Measurements from ENCODE around the gene CCDC73.
A peak's percentile ranks its signal among the peaks of the same experiment; 100 is the strongest.
"Not testable (repeated sequence)": the region's sequence is repeated elsewhere in the genome, so short reads cannot be mapped to it uniquely, and the experiment has no call there.

Gene CCDC73

DNA sequence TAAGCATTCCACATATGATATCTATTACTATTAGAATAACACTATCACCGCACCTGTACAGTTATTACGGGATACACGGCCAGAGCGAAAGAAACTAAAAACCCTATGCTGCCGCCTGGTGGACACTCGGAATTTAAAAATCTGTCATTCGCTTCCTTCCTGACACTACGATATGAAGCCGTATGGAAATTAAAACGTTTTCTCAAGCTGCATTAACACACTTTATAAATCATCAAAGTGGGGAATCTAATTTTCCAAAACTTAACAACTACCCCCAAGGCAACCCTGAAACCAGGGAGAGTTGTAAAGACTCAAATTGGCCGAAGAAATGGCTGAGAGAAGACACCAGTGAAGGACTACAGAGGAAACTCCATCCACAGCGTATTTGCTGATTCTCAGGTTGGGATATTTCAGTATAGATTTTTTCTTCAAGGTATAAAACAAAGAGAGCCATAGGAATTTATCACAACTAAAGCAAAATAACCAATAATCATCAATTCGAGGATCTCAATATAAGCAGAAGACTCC, 1.4 kb downstream of the CCDC73 start:
- DNase-seq = peak; percentile 47

DNA sequence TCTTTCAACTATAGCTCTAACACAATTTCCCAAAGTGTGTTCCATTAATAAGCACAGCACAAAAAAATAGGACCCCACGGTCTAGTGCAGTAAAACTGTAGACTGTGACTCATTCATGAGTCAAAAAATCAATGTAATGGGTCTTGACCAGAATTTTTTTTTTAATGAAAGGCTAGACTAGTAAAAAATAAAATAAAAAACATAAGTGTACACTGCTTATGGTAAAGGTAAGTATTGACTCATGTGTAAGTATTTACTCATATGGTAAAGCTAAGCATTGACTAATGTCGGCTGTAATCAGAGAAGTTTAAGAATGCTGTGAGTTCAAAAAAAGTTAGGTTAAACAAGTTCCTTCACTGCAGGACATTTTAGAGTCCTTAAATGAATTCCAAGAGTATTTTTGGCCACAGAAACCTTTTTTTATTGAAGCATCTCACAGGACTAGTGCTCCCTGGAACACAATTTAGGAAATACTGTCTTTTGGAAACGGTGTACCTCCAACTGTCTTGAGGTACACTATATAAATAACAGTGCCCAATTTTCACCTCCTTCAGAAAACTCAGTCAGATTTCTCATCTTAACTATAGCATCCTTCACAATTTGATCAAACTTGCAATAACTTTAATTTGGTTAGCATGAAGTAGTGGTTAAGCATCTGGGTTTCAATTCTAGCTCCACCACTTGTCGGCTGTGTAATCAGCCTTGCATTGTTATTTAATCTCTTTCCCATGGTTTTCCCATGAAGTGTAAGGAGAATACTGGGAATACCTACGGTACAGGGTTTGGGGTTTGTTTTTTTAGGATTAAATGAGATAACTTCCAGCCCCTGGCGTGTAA, 2.1 kb downstream of the CCDC73 start:
- no peak for DNase-seq

DNA sequence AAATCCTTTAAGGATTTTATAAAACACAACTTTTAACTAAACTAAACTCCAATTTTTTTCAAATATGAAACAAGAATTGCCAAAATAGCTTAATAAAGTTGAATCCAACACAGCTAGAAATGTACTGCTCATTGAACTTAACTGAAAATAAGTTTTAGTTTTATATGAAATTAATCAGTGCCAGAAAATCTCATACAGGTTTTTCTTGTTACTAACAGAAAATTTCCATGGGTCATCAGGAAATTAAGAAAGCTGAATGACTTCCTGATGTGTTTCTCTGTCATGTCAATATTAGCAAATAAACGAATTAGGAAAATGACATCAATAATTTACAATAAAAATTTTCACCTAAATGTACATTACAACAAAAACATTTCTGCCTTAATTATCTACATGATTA, 3.5 kb downstream of the CCDC73 start:
- DNase-seq = no peak

DNA sequence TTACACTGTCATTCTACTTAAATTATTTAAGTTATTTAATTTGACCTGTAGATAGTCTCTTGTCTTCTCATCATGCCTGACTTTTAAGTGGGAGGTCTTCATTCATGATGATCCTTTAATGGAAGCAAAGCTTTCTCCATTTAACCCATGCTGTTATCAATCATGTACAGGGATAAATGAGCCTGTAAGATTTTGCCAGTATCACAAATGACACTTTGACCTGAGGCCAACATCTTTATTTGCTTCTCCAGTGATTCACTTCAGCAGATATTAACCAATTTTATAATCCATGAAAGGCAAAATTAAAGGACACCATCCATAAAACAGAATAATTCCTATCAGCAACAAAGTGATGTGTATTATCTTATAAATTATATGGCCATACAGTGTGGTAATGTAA, 7.7 kb downstream of the CCDC73 start:
- DNase-seq = no peak

DNA sequence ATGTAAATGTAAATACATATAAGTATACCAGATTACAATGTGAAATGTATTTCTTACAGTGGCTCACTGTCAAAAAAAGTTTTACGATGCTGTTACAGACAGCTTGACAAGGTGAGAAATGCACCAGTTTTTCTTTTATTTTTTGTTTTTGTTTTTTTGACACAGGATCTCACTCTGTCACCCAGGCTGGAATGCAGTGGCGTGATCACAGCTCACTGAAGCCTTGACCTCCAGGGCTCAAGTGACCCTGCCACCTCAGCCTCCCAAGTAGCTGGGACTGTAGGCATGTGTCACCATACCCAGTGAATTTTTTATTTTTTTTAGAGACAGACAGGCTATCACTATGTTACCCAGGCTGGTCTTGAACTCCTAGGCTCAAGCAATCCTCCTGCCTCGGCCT, 9.2 kb downstream of the CCDC73 start:
- no peak for DNase-seq

DNA sequence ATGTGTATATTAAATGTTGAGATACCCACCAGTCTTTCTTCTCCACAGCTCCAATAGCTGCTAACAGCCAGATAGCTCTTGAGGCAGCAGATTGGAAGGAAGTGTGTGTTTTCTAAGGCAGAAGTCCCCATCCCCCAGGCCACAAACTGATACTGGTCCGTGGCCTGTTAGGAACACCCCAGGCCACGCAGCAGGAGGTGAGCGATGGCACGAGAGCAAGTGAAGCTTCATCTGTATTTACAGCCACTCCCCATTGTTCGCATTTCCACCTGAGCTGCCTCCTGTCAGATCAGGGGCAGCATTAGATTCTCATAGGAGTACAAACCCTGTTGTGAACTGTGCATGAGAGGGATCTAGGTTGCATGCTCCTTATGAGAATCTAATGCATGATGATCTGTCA, 12.7 kb downstream of the CCDC73 start:
- no peak for DNase-seq

DNA sequence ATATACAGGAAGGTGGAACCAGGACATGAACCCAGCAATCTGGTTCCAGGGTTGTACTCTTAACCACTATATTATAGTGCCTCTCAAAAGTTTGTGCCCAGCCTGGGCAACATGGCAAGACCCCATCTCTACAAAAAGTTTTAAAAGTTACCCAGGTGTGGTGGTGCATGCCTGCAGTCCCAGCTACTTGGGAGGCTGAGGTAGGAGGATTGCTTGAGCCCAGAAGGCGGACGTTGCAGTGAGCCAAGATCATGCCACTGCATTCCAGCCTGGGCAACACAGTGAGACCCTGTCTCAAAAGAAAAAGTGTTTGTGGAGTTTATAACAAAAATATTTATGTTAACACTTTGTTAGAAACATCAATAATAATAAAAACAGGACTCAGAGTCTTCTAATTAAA, 13.6 kb downstream of the CCDC73 start:
- DNase-seq = not testable (repeated sequence)

DNA sequence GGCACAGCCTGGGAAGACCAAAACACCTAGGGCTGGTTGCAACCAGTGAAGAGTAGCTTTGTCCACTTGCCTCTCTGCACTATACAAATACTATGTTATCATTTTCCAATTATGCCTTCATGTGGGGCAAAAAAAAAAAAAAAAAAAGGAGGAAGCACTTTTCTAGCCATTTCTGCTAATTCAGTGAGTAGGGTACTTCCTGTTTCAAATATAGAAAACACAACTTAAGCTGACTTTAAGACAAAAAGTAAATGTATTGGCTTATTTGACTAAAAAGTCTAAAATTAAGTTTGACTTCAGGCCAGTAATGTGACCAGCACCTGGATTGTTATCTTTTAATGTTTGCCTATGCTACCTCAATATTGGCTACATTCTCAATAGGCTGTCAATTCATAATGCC, 15.3 kb downstream of the CCDC73 start:
- no peak for DNase-seq

DNA sequence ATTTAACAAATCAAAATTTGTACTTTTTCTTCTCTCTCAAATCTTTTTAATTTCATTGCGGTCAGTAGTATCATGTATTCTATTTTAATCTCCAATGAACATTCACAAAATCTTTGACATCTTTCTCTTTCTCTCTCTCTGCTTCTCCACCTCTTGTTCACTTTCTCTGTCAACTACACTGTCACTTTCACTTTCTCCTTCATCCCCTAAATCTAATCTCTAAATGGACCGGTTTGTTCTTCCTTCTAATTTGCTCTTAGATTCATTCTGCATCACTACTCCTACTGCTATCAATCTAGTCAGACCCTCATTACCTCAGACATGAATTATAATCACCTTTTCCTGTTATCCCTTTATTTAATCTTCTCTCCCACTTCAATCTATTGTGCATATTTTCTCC, 18.6 kb downstream of the CCDC73 start:
- no peak for DNase-seq

DNA sequence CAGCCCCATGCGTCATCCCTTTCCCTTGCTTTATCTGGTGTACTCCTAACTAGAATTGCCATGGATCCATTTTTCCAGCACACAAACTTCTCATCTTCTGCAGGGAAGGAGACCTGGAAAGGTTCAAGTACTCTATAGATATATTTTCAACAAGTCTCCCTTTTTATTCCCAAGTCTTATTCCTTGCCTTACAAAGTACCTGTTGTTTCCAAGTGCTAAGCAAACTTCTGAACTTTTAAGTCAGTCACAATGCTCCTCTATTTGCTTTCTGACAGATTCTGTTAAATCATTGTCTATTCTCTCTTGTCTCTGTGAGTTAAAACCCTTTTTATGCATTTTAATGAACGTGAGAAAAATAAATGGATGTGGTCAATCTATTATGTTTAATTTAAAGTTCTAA, 20.4 kb downstream of the CCDC73 start:
- no peak for DNase-seq

DNA sequence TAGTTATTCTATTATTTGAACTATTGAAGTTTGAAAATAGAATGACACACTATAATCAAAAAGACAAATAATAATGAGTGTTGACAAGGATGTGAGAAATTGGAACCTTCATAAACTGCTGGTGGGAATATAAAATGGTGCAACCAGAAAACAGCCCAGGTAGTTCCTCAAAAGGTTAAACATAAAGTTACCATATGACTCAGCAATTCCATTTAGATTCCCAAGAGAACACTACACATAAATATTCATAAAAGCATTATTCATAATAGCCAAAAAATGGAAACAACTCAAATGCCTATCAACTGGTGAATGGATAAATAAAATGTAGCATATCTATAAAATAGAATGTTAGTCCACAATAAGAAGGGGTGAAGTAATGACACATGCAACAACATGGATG, 21.7 kb downstream of the CCDC73 start:
- no peak for DNase-seq

DNA sequence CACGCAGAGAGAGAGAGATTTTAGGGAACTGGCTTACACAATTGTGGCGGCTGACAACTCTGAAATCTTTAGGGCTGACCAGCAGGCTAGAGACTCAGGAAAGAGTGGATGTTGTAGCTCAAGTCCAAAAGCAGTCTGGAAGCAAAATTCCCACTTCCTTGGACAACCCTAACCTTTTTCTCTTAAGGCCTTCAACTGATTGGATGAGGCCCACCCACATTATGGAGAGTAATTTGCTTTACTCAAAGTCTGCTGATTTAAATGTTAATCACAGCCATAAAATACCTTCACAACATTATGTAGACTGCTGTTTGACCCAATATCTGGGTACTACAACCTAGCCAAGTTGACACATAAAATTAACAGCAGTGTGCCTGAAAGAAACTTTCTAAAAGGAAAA, 32.7 kb downstream of the CCDC73 start:
- DNase-seq = not testable (repeated sequence)

DNA sequence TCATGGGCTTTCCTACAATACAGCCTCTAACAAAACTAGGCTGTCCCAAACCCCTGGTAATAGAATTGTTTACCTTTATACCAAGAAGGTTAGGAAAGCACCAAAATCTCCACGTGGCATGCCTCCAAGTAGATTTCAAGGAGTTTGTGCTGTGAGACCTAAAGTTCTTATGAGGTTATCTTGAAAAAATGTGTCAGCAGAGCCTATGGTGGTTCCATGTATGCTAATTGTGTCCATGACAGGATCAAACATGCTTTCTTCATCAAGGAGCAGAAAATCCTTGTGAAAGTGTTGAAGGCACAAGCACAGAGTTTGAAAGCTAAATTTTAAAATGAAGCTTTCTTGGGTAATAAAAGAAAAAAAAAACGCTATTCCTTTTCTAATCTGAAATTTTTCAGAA, 36.2 kb downstream of the CCDC73 start:
- DNase-seq = no peak

DNA sequence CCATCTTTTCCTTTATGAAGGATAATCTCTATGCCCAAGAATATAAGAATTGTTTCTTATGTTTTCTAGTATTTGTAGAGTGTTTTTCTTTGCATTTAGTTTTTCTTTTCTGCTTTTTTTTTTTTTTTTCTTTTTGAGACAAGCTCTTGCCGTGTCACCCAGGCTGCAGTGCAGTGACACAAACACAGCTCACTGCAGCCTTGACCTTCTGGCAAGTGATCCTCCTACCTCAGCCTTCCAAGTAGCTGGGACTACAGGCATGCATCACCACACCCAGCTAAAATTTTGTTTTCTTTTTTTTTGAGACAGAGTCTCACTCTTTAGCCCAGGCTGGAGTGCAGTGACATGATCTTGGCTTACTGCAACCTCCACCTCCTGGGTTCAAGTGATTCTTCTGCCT, 41.3 kb downstream of the CCDC73 start:
- not testable (repeated sequence) for DNase-seq

DNA sequence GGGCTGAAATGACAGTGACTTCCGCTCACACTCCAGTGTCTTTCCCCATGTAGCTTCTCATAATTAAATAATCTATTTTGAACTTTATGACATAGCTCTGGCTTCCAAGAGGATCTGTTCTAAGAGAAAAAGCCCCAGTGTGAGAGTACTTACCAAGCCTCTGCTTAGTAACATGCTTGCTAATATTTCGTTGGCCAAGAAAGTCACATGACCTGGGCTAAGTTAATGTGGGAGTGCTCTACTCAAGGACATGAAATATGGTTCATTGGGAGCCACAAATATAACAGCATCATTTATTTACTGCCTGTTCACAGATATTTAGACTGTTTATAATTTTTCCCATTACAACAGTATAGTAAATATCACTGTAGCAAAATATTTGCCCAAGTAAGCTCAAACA, 42.5 kb downstream of the CCDC73 start:
- DNase-seq = no peak

DNA sequence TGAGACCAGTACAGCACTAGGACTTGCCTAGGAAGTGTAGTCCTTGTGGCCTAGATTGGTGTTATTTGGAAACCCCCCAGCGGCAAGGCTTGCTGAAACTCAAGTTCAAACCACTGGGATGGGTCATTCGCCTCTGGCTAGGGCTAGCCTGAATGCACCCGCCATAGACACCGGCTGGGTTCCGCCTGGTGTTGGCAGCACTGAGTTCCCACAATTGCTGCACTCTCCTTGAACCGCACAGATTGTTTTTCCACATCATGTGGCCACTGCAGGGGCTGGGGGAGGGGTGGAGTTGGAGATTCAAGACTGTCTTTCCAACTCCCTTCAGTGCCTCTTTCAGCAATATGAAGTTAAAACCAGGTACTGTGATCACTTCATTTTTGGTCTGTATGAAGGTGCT, 43.1 kb downstream of the CCDC73 start:
- no peak for DNase-seq

DNA sequence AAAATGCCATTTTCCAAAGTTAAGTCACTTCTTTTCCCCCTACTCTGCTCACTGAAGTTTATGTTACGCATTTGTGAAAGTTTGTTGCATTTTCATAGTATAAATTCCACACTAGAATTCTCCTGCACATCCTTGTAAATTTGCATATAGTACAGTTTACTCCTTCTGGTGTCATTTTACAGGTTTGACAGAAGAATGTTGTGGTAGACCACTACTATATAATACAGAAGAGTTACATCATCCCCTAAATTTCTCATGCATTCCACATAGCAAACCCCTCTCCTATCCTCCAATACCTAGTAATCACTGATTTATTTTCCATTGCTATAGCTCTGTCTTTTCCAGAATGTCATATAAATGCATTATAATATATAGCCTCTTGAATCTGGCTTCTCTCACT, 64.5 kb downstream of the CCDC73 start:
- DNase-seq = no peak

DNA sequence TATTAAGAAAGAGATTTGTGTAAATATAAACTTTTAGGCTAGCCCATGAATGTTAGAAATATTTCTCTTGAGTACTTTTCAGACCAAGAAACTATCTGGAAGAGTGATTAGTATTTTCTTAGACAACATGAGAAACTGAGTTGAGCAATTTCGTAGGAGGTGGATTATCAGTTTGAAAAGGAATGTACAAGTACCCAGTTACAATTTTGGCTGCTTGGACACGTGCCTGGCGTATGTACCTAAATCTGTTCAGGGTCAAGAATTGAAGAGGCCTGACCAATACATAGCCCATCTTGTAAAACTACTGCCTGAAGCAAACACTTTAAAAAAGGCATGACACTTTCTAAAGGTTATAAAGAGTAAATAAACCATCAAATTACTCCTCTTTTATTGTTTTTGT, 71.1 kb downstream of the CCDC73 start:
- no peak for DNase-seq

DNA sequence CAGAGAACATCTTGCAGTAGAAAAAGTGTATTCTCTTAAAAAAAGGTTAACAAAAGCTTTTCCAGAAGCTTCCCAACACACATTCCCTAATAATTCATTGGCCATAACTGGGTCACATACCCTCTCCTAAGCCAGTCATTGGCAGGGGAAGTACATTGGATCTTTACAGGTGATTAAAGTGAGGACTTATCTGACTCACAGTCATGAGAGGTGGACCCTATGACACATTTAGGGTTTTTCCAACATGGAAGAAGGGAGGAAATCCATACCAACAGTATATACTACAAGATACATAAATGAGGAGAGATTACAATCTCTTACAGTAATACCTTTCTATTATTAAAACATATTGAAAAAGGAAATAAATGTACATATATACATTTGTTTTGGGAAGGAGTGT, 72.2 kb downstream of the CCDC73 start:
- DNase-seq = no peak

DNA sequence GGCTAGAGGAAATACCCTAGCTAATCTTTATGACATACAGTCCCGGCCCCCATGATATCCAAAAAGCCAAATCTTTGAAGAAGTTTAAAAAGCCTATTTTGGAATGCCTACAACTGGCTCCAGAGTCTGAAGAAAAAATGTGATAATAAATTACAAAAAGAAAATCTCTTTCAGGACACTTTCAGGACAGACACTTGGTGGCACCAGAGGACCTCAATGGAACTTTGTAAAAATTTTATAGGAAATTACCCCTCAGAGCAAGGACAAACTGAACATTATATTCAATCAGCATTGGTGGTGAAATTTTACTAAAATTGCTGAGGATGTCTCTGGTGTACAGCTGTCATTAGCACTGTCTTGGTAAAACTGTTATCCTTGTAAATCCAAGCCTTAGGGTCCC, 81.0 kb downstream of the CCDC73 start:
- no peak for DNase-seq

DNA sequence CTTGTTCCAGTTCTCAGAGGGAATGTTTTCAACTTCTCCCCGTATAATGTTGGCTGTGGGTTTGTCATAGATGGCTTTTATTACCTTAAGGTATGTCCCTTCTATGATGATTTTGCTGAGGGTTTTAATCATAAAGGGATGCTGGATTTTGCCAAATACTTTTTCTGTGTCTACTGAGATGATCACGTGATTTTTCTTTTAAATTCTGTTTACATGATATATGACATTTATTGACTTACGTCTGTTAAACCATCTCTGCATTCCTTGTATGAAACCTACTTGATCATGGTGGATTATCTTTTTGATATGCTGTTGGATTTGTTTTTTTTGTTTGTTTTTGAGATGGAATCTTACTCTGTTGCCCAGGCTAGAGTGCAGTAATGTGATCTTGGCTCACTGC, 85.5 kb downstream of the CCDC73 start:
- not testable (repeated sequence) for DNase-seq

DNA sequence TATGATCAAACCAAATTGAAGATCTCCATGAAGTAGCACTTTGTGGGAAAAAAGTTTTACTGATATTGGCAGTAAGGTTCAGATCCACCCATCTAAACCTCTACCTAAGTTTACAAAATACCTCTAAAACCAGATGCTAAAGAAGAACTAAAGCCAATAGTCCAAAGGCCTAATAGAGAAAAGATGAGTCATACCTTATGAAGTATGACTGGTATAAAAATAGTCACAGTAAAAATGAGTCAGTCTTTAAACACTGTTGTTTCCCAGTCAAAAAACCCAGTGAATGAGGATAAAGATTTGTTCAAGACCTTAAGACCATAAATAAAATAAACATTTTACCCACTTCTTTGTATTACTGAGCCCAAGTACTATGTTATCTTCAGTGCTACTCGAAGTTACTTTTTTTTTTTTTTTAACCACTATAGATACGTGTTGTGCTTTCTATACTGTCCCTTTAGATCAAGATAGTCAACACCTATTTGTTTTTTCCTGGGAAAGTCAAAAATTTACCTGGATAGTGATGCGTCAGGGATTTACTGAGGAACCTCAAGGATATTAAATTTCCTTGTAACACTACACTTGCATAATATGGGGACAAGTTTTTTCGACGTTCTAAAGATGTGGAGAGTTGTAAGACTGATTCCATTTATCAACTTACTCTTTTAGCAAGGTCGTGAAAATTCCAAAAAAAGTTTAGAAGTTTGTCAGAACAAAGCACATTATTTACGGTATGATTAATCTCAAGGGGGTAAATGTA, 87.3 kb downstream of the CCDC73 start:
- DNase-seq = no peak

DNA sequence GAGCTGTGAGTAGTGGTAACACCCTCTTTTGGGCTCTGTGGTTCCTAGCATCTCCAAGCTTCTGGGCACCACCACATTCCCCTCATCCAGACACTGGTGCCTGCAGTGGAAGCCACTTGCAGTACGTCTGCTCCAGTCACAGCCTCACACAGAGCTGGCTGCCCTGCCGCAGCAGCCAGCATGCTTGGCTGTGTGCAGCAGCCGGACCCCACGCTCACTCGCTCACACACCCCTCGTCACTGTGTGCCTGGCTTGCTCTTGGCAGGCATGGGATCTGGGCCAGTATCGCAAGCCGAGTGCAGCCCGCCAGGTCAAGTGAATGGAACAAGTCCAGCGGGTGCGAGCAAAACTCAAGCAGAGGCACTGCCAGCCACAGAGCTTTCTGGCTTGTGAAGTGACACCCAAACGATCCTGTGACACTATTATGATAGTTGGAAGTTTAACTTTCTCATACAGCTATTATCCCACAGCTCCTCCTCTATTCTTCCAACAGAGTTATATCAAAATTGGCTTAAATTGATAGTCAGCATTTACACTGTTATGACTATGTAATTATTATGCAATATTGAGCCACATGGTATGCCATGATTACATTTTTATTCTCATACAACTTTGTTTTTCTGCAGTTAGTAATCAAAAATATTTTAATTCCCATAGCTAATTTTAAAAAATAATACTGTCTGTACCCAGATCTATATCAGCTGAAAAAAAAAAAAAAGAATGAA, 89.0 kb downstream of the CCDC73 start:
- DNase-seq = no peak

DNA sequence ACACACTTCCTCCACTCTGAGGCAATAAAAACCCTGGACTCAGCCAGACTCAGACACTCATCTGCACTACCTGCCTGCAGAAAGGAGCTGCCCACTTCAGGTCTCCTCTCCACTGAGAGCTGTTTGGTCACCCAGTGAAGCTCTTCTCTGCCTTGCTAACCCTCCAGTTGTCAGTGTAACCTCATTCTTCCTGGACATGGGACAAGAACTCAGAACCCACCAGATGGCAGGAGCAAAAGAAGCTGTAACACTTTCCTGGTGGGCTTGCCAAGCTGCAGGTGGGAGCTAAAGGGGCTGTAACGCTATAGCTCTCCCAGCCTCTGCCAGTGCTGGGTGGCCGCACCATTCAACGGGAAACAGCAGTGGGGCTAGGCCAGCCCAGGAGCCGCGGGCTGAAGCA, 89.7 kb downstream of the CCDC73 start:
- no peak for DNase-seq
